HFFc6 (cell line): Measurements from ENCODE around the gene CCDC171. TPM values are rescaled to one million over a fixed set of nuclear protein-coding genes. Genes with fewer than 3 reads are reported as not detected.
A peak's percentile ranks its signal among the peaks of the same experiment; 100 is the strongest.

Experiments
- DNase-seq: peaks from one replicate; pipeline ENCODE4 v3.0.0-alpha.2; 2018
- H3K27ac Mint-ChIP-seq: 2 replicates; pipeline ENCODE4 v1.8.0; 2020; ENCODE audit warnings: mild to moderate bottlenecking, mixed read lengths
- H3K27me3 Mint-ChIP-seq: 2 replicates; pipeline ENCODE4 v1.8.0; 2021; ENCODE audit warnings: mild to moderate bottlenecking, moderate library complexity, mixed read lengths; ENCODE audit not compliant: insufficient read depth
- H3K36me3 Mint-ChIP-seq: 2 replicates; pipeline ENCODE4 v1.8.0; 2021; ENCODE audit warnings: low read depth, mixed read lengths
- H3K4me1 Mint-ChIP-seq: 2 replicates; pipeline ENCODE4 v1.8.0; 2020; ENCODE audit warnings: low read depth, mixed read lengths
- H3K4me3 Mint-ChIP-seq: 2 replicates; pipeline ENCODE4 v1.8.0; 2020; ENCODE audit warnings: mild to moderate bottlenecking, moderate library complexity, mixed read lengths
- H3K9me3 Mint-ChIP-seq: 2 replicates; pipeline ENCODE4 v1.8.0; 2020; ENCODE audit warnings: mild to moderate bottlenecking, mixed read lengths
- CTCF ChIP-seq: fragments of 200-600 bp; sonication (generic); IDR thresholded peaks from 2 replicates; pipeline ENCODE4 v1.5.0; 2021; ENCODE audit warnings: antibody characterized with exemption, mild to moderate bottlenecking
- total RNA-seq, 6 experiments: library from RNA; stranded (reverse); fragmentation: NEBNext Ultra II Directional; extraction: Animal tissue kit (Norgen Biotek cat#: 25700); gene quantifications; 2 replicates in 1 of 6; 3 replicates in 5 of 6; pipeline ENCODE4 v1.2.3, GENCODE V29; 2021

The CCDC171 gene
- total RNA-seq, 6 experiments from 2014 or later: 0.48 to 0.86 (median 0.57) TPM

- no peak for TF ChIP-seq CTCF
- Mint-ChIP-seq H3K9me3 (no peaks in the 10 kb centered on the region), H3K36me3 (no peaks in the 10 kb centered on the region), H3K4me1 (no peaks in the 10 kb centered on the region), H3K27me3 (no peaks in the 10 kb centered on the region), H3K4me3 (no peak overlapping the region), H3K27ac (no peak overlapping the region)
- DNase-seq: no peak
Measured at GRCh38 chr9:15977438-15977837, 424.6 kb downstream of the CCDC171 start.

- Mint-ChIP-seq H3K4me3 (no peak overlapping the region), H3K4me1 (no peaks in the 10 kb centered on the region), H3K36me3 (no peaks in the 10 kb centered on the region), H3K9me3 (no peaks in the 10 kb centered on the region), H3K27ac (no peak overlapping the region), H3K27me3 (no peaks in the 10 kb centered on the region)
- no peak for TF ChIP-seq CTCF
- DNase-seq: no peak
Measured at GRCh38 chr9:15982182-15982581, 429.3 kb downstream of the CCDC171 start.

GRCh38 chr9:15999422-16000339 lies 446.8 kb downstream of the CCDC171 start:
- peak; percentile 89 for DNase-seq
- no peaks in the 10 kb centered on the region for H3K9me3 Mint-ChIP-seq
- TF ChIP-seq CTCF: no peak
- peaks cover 49% of the 10 kb centered on the region for H3K4me1 Mint-ChIP-seq
- H3K27me3 Mint-ChIP-seq: no peaks in the 10 kb centered on the region
- peak overlapping the region; percentile 80 for H3K27ac Mint-ChIP-seq
- H3K36me3 Mint-ChIP-seq: peaks cover 17% of the 10 kb centered on the region
- peak overlapping the region; percentile 5; the same call in 1 of the 2 replicates for H3K4me3 Mint-ChIP-seq

GRCh38 chr9:16000811-16001210 lies 448.0 kb downstream of the CCDC171 start:
- no peaks in the 10 kb centered on the region for H3K9me3 Mint-ChIP-seq
- peaks cover 13% of the 10 kb centered on the region for H3K36me3 Mint-ChIP-seq
- H3K4me3 Mint-ChIP-seq: peak overlapping the region; percentile 58
- peaks cover 49% of the 10 kb centered on the region for H3K4me1 Mint-ChIP-seq
- no peaks in the 10 kb centered on the region for H3K27me3 Mint-ChIP-seq
- TF ChIP-seq CTCF: no peak
- H3K27ac Mint-ChIP-seq: peak overlapping the region; percentile 80
- DNase-seq: no peak

GRCh38 chr9:16001856-16002255 lies 449.0 kb downstream of the CCDC171 start:
- H3K4me3 Mint-ChIP-seq: no peak overlapping the region
- peaks cover 7% of the 10 kb centered on the region; the same call in 1 of the 2 replicates for H3K36me3 Mint-ChIP-seq
- peaks cover 49% of the 10 kb centered on the region for H3K4me1 Mint-ChIP-seq
- H3K27me3 Mint-ChIP-seq: no peaks in the 10 kb centered on the region
- peak; percentile 10 for DNase-seq
- no peak for TF ChIP-seq CTCF
- H3K27ac Mint-ChIP-seq: no peak overlapping the region
- H3K9me3 Mint-ChIP-seq: no peaks in the 10 kb centered on the region
